Erythroblast (primary cell): ENCODE results near the gene ATXN7L1.

Experiments
- GATA1 ChIP-seq: IDR thresholded peaks from 2 replicates; pipeline ENCODE4 v1.6.1; 2011; ENCODE audit warnings: low read depth, mild to moderate bottlenecking, control low read depth, low read length, moderate library complexity
- POLR2A ChIP-seq: IDR thresholded peaks from 2 replicates; pipeline ENCODE4 v1.6.1; 2011; ENCODE audit warnings: mild to moderate bottlenecking, low read length

DNA sequence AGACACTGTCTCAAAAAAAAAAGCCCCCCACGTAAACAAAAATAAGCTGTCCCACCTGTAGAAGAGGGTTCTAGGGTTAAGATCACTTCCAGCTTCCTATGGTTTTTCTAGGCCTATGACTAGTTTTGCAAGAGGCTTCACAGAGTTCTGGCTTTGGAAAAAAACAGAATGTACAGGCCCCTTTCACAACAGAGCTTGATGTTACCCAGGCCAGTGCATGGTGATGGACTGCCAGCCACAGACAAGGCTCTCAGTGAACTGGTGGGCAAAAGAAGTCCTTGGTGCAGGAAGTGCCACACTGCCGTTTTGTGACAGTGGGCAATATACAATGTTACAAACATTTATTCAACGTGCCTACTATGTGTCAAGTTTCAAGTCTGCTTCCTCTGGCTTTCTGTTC, 276.8 kb downstream of the ATXN7L1 start:
- no peak for TF ChIP-seq POLR2A
- no peak for TF ChIP-seq GATA1
